Right lobe of liver (tissue), 6 donors: ENCODE data around the gene JMJD4. TPM values are rescaled to one million over a fixed set of nuclear protein-coding genes. Genes with fewer than 3 reads are reported as not detected.
A peak's percentile ranks its signal among the peaks of the same experiment; 100 is the strongest.

Experiments used
- ATAC-seq, 4 donors: fragments of 200-7000 bp; cut with Tn5 transposase; one replicate each; pipeline ENCODE4 v1.9.1; 2020; ENCODE audit warnings: mild to moderate bottlenecking in 4 of 4, moderate library complexity in 4 of 4
- DNase-seq, 3 donors: peaks; one replicate each; pipeline ENCODE4 v3.0.0-alpha.2; 2020
- H3K27ac ChIP-seq, 3 donors: fragments of 200-600 bp; one replicate each; pipeline ENCODE4 v1.8.0; 2022
- H3K27me3 ChIP-seq, 2 donors: fragments of 200-600 bp; one replicate each; pipeline ENCODE4 v1.8.0; 2022
- H3K36me3 ChIP-seq, 4 donors: fragments of 200-600 bp; sonication (generic) in 1 of 4; one replicate each; pipeline versions ENCODE4 v1.5.1 to v1.8.0; 2017 to 2022; ENCODE audit warnings: control low read depth in 1 of 4
- H3K4me1 ChIP-seq, 4 donors: fragments of 200-600 bp; sonication (generic) in 1 of 4; one replicate each; pipeline versions ENCODE4 v1.5.1 to v1.8.0; 2017 to 2022; ENCODE audit warnings: control low read depth in 1 of 4
- H3K4me3 ChIP-seq, 3 donors: fragments of 200-600 bp; one replicate each; pipeline ENCODE4 v1.8.0; 2022
- H3K9me3 ChIP-seq, 4 donors: fragments of 200-600 bp; sonication (generic) in 1 of 4; one replicate each; pipeline versions ENCODE4 v1.5.1 to v1.8.0; 2017 to 2022; ENCODE audit warnings: control low read depth in 1 of 4
- POLR2A ChIP-seq: fragments of 450-650 bp; IDR thresholded peaks from one replicate; pipeline ENCODE4 v1.6.1; 2017; ENCODE audit warnings: antibody characterized with exemption, mild to moderate bottlenecking
- WGBS: methylation state at CpG from one replicate; pipeline ENCODE4 v1.1.6; 2018; ENCODE audit warnings: low coverage, low lambda C conversion rate; ENCODE audit not compliant: insufficient coverage; ENCODE audit errors: missing lambda C conversion rate; 5-methylcytosine and 5-hydroxymethylcytosine counted together
- intact Hi-C, 2 donors: fragments of 100-400 bp; cut with DNase I; formaldehyde crosslinking; loops; one replicate each; pipeline versions ENCODE4 v1.11.2 to v1.14.1; 2022
- total RNA-seq, 6 experiments: library from RNA; depleted of rRNA in 2 of 6; stranded (reverse); fragments of >200 nt in 2 of 6; fragmentation: NEBNext Ultra II Directional in 3 of 6; extraction: Animal tissue kit (Norgen Biotek cat#: 25700) in 3 of 6; gene quantifications; one replicate each; pipeline versions ENCODE4 v1.1.0 to v1.2.4, GENCODE V29; 2016 to 2023
- TF ChIP-seq, protein P1 (sequence below), 4 donors: fragments of 200-600 bp in 3 of 4; fragments of 450-650 bp in 1 of 4; IDR thresholded peaks; one replicate each; pipeline versions ENCODE4 v1.5.1 to v1.8.0; 2016 to 2022; ENCODE audit warnings: antibody characterized with exemption in 4 of 4, mild to moderate bottlenecking in 2 of 4
- donor health status: DM: no; HTN: yes; CAD: no.
- donor health status: DM: no; HTN: no; CAD: no.
- donor health status: DM: no; HTN: no; CAD: no.
- donor health status: DM: no; HTN: yes; CAD: no.
- donor health status: DM: no; HTN: yes; CAD: no.

The JMJD4 gene
- total RNA-seq, 6 experiments from 2014 or later, result 7.2 to 17.7 (median 9.5) TPM

DNA sequence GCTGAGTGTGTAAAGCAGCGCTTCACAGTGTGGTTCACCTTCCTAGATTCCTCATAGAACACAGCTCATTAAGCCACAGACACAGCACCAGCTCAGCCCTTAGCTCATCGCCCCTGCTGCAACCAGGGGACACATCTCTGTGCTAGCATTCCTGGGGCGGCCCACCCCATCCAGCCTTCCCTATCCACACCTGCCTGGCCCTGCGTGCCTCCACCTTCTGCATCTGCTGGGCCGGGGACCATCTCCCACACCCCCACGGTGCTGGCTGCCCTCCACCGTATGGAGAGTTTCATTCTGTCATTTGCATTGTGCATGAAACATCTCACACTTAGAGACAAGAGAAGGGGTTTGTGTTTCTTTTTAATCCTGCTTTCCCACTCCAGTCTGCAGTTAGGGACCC is 44.6 kb upstream of the JMJD4 start:
- no peaks in the 10 kb centered on the region for H3K4me1 ChIP-seq
- TF ChIP-seq, protein P1, sequence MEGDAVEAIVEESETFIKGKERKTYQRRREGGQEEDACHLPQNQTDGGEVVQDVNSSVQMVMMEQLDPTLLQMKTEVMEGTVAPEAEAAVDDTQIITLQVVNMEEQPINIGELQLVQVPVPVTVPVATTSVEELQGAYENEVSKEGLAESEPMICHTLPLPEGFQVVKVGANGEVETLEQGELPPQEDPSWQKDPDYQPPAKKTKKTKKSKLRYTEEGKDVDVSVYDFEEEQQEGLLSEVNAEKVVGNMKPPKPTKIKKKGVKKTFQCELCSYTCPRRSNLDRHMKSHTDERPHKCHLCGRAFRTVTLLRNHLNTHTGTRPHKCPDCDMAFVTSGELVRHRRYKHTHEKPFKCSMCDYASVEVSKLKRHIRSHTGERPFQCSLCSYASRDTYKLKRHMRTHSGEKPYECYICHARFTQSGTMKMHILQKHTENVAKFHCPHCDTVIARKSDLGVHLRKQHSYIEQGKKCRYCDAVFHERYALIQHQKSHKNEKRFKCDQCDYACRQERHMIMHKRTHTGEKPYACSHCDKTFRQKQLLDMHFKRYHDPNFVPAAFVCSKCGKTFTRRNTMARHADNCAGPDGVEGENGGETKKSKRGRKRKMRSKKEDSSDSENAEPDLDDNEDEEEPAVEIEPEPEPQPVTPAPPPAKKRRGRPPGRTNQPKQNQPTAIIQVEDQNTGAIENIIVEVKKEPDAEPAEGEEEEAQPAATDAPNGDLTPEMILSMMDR (IDR thresholded peaks at IDR 0.05), result no peak
- no peak for TF ChIP-seq POLR2A
- no peak for ATAC-seq
- intact Hi-C loops, result no loop called here
- no peak overlapping the region for H3K4me3 ChIP-seq
- H3K27ac ChIP-seq, result no peak overlapping the region
- DNase-seq, result peak in 2 of 3 donors; percentile 23 to 29
- no peaks in the 10 kb centered on the region for H3K27me3 ChIP-seq
- 92% methylated on average over 3 of the region's 7 CpGs for WGBS
- no peaks in the 10 kb centered on the region for H3K9me3 ChIP-seq
- H3K36me3 ChIP-seq, result peaks cover 0 to 5% (median 0%) of the 10 kb centered on the region in 4 donors

DNA sequence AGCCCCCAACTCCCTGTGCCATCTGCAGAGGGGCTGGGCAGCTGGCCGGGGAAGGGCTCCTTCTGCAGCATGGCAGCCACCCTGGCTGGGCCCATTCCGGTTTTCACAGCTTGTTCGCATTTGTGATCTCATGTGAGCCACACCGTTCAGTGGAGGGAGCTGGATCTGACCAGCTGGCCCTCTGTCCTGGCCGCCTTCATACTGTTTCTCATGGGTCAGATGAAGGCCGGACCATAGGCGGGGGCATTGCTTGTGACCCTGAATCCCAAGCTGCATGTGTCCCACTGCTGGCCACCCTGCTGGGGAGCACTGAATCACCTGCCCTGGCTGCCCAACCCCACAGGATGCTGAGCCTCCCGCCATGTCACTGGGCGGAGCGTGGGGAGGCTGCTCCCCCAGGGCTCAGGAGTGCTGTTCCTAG is 43.9 kb upstream of the JMJD4 start:
- no peaks in the 10 kb centered on the region for H3K9me3 ChIP-seq
- intact Hi-C loops, result no loop called here
- H3K27me3 ChIP-seq, result no peaks in the 10 kb centered on the region
- H3K4me3 ChIP-seq, result no peak overlapping the region
- no peaks in the 10 kb centered on the region for H3K4me1 ChIP-seq
- TF ChIP-seq POLR2A, result no peak
- TF ChIP-seq, protein P1 (IDR thresholded peaks at IDR 0.05), result no peak
- H3K27ac ChIP-seq, result no peak overlapping the region
- ATAC-seq (no peak), DNase-seq (peak in 2 of 3 donors; percentile 19 to 27)
- no CpG with 5 or more reads among the region's 10 CpGs for WGBS
- peaks cover 0 to 5% (median 0%) of the 10 kb centered on the region in 4 donors for H3K36me3 ChIP-seq

DNA sequence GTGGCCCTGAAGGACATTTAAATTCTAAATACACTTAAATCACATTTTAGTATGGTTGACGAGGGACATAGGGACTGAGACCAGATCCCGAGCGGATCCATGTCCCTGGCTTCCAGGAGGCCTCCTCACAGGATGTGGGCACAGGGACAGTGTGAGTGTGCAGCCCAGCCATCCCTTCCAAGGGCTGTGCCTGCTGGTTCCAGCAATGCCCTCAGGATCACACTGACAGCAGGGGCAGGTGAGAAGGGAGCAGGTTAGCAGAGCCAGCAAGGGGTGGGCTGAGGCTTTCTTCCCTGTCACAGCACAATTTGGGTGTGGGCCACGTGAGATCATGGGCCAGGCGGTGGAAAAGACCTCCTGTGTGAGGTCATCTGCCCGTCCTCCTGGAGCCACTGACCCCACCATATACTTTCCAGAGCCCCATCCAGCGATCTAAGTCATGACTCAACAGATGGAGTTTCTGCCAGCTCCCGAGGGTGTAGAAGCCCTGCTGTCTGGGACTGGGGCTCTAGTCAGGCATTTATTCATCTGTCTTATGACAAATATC is 43.4 kb upstream of the JMJD4 start:
- Histone ChIP-seq H3K27ac (no peak overlapping the region), H3K9me3 (no peaks in the 10 kb centered on the region), H3K4me1 (no peaks in the 10 kb centered on the region), H3K36me3 (peaks cover 0 to 5% (median 0%) of the 10 kb centered on the region in 4 donors), H3K4me3 (no peak overlapping the region), H3K27me3 (no peaks in the 10 kb centered on the region)
- ATAC-seq, result no peak
- no peak for TF ChIP-seq POLR2A
- TF ChIP-seq, protein P1 (IDR thresholded peaks at IDR 0.05), result no peak
- no CpG with 5 or more reads among the region's 8 CpGs for WGBS
- intact Hi-C loops, result no loop called here
- DNase-seq, result peak in 1 of 3 donors; percentile 32

DNA sequence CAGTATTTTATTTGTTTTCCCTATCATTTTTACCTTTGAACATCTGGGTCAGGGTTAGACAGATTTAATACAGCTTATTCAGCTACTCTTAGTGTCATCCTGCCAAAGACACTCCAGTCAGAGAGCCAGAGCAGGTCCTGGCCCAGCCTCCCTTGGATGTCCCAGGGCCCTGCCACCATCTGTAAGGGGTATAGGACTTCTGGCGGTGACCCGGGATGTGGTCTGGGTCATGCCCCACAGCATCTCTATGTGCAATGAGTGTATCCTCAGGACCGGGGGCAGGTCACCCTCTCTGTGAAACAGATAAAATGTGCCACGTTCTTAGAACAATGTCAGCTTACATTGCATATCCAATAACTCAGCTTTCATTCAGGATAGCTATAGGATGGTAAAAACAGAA is 42.5 kb upstream of the JMJD4 start:
- intact Hi-C loops, result no loop called here
- Histone ChIP-seq H3K36me3 (peaks cover 0 to 5% (median 0%) of the 10 kb centered on the region in 4 donors), H3K27me3 (no peaks in the 10 kb centered on the region), H3K27ac (no peak overlapping the region), H3K4me1 (no peaks in the 10 kb centered on the region), H3K4me3 (no peak overlapping the region), H3K9me3 (no peaks in the 10 kb centered on the region)
- ATAC-seq (no peak), DNase-seq (peak in 1 of 3 donors; percentile 27)
- 90% methylated on average over 4 of the region's 4 CpGs for WGBS
- TF ChIP-seq, protein P1 (IDR thresholded peaks at IDR 0.05), result no peak
- no peak for TF ChIP-seq POLR2A
